GM19372 (cell line): Measurements from ENCODE around the gene NCAPH2.
A peak's percentile ranks its signal among the peaks of the same experiment; 100 is the strongest.
"Not testable (repeated sequence)": the region's sequence is repeated elsewhere in the genome, so short reads cannot be mapped to it uniquely, and the experiment has no call there.

ENCODE experiments used
- ATAC-seq: cut with Tn5 transposase; IDR thresholded peaks from one replicate; pipeline ENCODE4 v1.9.1; 2021; ENCODE audit warnings: mild to moderate bottlenecking, low read depth, moderate library complexity; ENCODE audit not compliant: unreplicated experiment

The NCAPH2 gene

DNA sequence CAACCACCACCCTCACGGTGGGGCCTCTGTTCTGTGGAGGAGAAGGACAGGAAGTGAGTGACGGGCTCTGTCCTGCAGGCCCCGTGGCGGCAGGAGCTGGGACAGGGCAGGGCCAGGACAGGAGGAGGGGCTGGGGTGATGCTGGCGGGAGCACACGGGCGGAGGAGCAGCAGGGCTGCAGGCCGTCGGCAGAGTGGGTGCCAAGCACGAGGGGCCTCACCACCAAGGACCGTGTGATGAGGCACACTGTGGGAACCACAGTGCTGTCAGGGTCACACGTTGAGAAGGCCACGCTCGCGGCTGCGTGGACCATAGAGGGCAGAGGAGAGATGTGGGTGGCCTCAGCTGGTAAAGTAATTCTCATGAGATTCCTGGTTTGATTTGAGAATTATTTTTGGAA is 8.9 kb downstream of the NCAPH2 start:
- ATAC-seq, result no peak

DNA sequence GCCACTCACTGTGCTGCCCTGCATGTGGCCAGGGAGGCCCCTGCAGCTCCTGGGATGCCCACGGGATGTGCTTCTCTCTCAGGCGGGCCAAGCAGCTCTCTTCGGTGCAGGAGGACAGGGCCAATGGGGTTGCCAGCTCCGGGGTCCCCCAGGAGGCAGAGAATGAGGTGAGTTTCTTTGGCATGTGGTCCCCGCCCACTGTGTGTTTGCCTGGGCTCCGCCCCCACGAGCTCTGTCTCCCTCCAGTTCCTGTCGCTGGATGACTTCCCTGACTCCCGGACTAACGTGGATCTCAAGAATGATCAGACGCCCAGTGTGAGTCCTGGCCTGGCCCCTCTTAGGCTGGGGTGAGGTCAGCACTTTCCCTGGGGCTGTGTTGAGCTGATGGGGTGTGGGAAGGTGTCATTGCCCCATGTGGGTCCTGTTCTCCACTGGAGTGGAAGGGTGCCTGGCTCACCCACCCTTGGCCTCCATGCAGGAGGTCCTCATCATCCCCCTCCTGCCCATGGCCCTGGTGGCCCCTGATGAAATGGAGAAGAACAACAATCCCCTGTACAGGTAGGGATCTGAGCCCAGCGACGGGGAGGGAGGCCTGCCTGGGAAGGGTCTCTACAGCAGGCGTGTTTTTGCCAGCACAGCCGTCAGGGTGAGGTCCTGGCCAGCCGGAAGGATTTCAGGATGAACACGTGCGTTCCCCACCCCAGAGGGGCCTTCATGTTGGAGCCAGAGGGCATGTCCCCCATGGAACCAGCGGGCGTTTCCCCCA is 9.7 kb downstream of the NCAPH2 start:
- ATAC-seq, result no peak

DNA sequence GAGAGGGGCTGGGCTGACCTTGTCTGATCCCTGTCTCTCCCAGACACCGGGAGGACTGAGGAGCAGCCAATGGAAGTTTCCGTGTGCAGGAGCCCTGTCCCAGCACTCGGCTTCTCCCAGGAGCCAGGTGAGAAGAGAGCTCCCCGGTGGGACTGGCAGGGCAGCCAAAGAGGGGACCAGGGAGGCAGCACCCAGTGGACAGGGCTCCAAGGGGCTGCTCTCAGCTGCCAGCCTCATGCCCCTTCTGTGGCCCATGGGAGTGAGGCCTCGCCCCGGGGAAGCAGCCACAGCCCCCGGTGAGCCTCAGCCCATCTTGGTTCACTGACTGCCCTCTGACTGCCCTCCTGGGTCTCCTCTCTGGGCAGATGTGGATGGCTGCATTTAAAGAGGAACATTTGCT is 10.6 kb downstream of the NCAPH2 start:
- ATAC-seq, result no peak

DNA sequence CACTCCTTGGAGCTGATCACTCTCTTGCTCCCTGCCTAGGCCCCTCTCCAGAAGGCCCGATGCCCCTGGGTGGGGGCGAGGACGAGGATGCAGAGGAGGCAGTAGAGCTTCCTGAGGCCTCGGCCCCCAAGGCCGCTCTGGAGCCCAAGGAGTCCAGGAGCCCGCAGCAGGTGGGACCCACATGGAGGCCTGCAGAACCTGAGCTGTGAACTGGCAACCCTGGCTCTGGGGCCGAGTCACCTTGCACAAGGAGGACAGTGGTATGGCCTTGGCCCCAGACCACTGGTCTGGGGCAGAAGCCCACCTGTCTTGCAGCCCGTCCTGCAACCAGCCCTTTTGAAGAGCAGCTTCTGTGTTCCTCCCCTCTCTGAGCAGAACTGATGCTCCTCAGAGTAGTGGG is 11.1 kb downstream of the NCAPH2 start:
- no peak for ATAC-seq

DNA sequence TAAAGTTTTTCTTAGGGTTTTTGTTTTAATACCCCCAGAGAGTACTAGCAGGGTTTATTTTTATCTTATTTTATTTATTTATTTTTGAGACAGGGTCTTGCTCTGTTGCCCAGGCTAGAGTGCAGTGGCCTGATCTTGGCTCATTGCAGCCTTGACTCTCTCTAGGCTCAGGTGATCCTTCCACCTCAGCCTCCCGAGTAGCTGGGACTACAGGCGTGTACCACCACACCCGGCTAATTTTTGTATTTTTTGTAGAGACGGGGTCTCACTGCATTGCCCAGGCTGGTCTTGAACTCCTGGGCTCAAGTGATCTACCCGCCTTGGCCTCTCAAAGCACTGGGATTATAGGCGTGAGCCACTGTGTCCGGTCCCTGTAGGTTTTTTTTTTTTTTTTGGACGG is 12.2 kb downstream of the NCAPH2 start:
- not testable (repeated sequence) for ATAC-seq

DNA sequence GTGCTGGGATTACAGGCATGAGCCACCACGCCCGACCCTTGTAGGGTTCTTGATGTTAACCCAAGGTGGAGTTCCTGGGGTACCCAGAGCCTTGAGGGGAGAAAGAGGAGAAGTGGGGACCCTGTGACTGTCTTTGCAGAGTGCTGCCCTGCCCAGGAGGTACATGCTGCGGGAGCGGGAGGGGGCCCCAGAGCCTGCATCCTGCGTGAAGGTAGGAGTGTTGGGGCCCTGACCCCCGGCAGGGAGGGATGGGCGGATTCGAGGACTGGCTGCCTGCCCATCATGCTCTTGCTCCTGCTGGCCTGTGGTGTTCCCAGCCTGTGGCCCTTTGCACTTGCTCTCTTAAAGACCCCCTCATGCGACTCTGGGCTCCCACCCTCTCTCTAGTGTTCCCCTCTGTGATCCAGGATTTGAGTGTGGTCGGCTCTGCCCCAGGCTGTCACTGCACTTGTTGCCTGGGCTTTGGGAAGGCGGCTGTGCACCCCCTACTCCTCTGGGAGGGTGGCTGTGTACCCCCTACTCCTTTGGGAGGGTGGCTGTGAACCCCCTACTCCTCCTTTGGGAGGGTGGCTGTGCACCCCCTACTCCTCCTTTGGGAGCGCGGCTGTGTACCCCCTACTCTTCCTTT is 12.9 kb downstream of the NCAPH2 start:
- ATAC-seq, result no peak

DNA sequence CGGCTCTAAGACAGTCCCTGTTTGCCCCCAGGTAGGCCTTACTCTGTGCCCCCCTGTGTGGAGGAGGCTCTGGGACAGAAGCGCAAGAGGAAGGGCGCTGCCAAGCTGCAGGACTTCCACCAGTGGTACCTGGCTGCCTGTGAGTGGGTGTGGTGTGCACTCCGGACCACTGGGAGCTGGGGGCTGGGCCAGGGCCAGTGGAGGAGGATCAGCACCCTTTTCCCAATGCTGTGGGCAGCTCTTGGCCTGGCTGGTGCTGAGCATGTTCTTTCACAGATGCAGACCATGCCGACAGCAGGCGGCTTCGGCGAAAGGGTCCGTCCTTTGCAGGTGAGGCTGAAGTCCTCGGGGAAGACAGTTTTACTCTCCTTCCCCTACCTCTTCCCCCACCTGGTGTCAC is 13.7 kb downstream of the NCAPH2 start:
- no peak for ATAC-seq

DNA sequence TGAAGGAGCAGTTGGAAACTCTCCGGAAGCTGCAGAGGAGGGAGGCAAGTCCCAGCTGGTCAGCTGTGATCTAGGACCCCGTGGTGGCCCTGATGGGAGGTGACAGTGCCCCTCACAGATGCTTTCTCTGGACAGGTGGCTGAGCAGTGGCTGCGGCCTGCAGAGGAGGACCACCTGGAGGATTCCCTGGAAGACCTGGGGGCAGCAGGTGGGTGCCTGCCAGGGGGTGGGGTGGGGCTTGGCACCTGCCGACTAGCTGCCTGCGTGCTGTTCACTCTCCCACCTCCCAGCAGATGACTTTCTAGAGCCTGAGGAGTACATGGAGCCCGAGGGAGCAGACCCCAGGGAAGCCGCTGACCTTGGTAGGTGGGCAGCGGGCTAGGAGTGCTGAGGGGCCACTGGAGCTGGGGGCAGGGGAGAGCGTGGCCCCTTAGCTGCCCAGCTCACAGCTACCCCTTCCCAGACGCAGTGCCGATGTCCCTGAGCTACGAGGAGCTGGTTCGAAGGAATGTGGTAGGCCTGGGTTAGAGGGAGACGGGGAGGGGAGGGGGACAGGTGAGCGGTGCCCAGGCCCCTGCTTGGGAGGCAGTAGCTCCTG is 14.3 kb downstream of the NCAPH2 start:
- no peak for ATAC-seq

DNA sequence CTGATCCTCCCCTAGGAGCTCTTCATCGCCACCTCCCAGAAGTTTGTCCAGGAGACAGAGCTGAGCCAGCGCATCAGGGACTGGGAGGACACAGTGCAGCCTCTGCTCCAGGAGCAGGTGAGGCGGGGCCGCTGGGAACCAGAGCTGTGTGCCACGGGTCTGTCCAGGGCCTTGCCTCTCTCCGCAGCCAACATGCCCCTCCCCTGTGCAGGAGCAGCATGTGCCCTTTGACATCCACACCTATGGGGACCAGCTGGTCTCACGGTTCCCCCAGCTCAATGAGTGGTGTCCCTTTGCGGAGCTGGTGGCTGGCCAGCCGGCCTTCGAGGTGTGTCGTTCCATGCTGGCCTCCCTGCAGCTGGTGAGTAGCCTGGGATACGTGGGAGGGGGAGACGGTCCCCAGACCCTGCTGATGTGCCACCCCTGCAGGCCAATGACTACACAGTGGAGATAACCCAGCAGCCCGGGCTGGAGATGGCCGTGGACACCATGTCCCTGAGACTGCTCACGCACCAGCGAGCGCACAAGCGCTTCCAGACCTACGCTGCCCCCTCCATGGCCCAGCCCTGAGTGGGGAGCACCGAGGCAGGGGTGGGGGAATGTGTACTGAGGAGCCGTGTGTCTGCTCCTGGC is 14.9 kb downstream of the NCAPH2 start:
- ATAC-seq, result no peak

DNA sequence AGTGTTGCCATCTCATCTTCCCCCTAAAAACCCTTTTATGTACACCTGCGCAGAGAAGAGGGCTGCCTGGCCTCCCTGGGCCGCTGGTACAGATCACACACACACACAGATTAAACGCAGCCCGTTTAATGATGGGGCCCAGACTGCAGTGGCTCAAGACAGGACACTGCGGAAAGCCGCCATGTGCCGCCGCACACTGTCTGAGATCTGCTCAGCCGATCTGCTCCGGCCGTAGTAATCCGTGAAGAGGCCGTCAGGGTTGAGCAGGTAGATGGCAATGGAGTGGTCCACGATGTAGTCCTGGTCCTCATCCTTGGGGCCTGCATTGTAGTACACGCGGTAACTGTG is 15.4 kb downstream of the NCAPH2 start:
- no peak for ATAC-seq

DNA sequence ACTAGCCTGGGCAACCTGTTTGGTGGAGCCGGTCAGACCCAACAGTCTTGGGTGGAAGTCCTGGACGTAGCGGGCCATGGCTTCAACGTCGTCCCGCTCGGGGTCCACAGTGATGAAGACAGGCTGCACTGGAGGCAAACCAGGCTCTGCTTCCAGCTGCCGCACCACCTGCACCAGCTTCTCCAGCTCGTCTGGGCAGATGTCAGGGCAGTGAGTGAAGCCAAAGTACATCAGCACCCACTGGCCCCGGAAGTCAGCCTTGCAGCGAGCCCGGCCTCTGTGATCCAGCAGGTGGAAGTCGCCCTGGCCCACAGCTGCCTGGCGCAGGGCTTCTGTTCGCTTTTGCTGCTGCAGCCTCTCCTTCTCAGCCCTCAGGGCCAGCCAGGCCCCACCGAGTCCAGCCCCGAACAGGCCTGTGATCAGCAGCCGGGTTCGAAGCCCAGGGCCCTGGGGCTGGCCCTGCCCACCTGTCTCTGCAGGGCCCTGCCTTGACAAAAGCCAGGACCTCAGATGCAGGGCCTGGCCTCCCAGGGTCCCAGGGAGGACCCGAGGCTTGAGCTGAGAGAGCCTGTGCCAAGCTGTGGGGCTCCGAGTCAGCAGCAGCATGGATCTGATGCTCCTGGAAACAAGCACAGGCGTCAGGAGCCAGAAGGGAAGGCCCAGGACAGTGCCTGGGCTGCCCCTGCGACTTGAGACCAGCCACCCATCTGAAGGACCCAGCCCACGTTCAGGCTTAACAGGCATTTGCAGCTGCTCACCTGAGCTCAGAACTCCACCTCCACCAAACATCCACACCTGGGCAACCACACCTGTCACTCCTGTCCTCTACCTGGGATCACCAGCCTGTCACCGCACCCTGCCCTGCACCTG is 16.0 kb downstream of the NCAPH2 start:
- ATAC-seq, result no peak

DNA sequence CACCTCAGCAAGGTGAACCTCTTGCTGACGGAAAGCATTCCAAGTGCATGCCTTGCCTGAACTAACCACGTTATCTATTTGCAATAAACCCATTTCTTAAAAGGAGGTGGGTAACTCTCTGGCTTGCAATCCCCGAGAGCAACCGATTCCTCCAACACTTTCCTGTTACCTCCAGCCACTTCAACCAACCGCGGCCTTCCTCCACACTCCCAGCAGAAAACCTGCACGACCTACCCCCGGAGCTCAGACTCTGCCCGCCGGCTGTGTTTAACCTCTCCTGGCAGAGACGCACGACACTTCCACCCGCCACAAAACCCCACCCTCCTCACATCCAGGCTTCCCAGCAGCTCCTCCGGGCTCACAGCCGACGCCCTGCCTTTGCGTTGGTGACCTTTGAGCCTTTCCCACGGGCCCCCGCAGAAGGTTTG is 16.7 kb downstream of the NCAPH2 start:
- no peak for ATAC-seq

DNA sequence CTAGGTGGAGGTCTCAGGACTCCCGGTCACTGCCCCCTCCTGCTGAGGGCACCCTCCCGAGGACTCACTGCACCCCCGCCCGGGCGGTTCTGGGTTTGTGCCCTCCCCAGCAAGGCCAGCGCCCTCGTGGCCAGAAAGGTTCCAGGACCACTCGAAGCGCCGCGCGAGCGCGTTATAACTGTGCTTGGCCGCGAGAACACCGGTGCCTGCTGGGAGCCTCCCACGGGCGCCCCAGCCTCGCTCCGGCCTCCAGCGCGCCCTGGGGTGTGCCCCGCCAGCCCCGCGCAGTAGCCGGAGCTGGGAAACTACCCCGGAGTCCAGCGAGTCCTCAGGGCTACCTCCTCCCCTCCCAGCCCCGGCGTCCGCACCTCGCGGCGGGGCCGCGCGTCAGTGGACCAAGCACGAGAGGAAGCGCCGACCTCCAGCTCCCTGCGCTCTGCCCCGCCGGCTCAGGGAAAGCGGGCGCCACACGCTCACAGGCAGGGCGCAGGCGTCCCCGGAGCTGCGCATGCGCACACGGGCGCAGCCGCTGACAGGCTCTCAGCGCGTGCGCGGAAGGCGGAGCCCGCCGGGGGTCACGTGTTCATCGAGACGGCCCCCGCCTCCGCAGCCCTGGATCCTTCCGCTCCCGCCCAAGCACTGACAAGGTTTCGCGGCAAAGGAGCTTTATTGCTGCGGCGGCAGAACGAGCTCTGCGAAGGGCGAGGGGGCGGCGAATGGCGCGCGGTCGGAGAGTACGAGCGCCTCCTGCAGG is 17.3 kb downstream of the NCAPH2 start, which contains the start of gene SCO2:
Gene SCO2, minus strand, starts transcription at position 495 of the 754 bp plus-strand sequence. CDS start 1,187 bp downstream, outside the sequence.
- peak; percentile 49 for ATAC-seq

DNA sequence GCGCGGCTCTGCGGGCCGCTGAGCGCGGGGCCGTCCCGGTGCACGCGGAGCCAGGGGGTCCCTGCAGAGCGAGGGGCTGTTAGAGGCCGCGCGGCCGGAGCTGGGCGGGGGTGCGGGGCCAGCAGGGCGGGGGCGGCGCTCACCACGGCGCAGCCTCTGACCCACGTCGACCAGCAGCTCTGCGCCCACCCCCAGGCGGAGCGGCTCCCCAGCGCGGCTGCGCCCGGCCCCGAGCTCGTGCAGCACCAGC is 17.8 kb downstream of the NCAPH2 start:
- ATAC-seq, result no peak

DNA sequence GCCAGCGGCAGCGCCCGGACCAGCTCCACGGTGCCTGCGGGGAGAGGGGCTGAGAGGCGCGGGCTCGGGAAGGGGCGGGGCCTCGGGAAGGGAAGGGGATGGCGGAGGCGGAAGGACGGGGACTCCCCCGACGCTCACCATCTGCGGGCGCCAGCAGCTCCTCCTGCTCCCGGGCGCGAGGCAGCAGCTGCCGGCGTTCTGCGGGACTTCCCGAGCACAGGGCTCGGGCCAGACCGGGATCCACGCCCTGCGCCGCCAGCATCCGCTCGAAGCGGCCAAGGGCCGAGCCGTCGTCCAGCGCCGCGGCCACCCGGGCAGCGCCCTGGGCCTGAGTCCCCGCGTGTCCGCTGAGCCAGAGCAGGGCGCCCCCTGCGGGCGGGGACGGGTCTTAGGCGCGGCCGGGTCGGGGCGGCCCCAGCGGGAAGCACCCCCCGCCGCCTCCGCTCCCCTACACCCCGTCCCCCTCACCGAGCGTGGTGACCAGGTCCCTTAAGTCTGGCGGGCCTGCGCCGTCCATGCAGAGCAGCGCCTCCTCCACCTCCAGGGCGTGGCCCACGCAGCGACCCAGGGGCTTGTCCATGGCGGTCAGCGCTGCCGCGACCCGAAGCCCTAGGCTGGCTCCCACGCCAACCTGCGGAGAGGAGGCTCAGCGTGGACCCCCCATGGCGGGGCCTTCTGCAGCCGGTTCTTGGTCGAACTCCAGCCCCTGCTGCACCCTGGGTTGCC is 18.2 kb downstream of the NCAPH2 start:
- ATAC-seq, result peak; percentile 23

DNA sequence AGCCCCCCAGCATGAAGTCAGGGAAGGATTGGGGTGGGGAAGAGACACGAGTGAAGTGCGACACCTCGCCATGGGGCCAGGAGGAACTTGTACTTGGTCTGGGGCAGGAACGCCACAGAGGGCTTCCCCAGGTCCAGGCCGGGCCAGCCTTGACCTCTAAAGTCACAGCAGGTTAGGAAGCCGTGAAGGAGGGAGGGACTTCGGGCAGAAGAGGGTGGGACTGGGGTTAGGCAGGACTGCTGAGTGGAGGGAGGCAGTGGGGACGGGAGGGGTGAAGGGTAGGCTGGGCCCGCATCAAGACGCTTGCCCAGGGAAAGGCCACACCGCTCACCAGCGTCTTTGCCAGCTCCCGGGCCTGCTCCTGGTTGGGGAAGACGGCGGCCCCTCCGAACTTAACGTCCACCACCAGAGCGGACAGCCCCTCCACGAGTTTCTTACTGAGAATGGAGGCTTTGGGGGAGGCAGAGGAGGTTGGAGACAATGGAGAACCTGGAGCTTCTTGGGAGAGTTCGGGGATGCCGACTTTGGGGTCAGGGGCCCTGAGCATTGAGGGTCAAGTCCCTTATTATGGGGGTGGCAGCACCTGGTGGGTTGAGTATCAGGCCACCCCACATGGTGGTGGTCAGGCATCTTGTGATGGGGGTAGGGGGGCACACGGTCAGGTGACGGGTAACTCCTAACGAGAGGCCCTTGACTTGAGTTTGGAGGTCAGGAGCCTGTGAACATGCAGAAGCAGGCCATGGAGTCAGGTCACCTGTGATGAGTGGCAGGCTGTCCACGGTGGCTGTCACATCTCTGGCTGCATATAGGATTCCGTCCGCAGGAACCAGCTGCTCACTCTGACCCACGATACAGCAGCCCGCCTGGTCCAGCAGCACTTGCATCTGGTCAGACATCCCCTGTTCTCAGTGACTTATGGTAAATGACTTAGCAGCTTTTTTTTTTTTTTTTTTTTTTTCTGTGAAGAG is 19.1 kb downstream of the NCAPH2 start:
- no peak for ATAC-seq

DNA sequence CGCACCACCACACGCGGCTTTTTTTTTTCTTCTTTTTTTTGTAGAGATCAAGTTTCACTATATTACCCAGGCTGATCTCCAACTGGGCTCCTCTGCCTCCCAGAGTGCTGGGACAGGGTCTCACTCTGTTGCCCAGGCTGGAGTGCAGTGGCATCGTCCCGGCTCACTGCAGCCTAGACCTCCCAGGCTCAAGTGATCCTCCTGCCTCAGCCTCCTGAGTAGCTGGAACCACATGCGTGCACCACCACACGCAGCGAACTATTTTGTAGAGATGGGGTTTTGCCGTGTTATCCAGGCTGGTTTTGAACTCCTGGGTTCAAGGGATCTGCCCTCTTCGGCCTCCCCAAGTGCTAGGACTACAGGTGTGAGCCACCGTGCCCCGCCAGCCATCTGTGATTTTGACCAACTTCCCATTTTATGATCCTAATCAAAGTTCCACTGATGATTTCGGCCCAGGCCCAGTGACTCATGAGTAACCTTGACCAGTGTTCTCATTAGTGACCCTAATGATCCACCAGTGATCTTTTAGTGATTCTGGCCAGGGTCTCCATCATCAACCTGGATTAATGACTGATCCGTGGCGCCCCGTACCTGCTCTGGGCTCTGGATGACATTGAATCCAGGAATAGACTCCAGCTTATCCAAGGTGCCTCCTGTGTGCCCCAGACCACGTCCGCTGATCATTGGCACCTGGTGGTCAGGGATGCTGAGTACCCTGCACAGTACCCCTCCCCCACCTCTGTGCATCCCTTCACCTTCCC is 20.1 kb downstream of the NCAPH2 start:
- ATAC-seq, result no peak
